Activated effector memory CD4-positive, alpha-beta T cell treated with anti-CD3 and anti-CD28 coated beads, Interleukin-2, amount 50 U/mL, for 16 hours (primary cell): ENCODE data around the gene N4BP2L1.
"Not testable (repeated sequence)": the region's sequence is repeated elsewhere in the genome, so short reads cannot be mapped to it uniquely, and the experiment has no call there.

Experiments used
- DNase-seq: peaks from one replicate; pipeline ENCODE4 v3.0.0-alpha.2; 2020

Gene N4BP2L1

DNA sequence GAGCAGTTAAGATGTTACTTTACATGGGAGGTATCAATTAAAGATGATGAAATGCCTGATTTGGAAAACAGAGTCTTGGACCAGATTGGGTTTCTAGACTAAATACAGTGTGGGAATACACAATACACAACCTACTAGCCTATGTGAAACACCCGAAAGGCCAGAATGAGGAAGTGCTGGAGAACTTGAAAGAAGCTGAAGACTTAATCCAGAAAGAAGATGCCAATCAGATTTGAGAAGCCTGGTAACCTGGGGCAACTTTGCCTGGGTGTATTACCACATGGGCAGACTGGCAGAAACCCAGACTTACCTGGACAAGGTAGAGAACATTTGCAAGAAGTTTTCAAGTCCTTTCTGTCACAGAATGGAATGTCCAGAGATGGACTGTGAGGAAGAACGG, 43.2 kb downstream of the N4BP2L1 start:
- no peak for DNase-seq

- DNase-seq: no peak
These were observed 43.9 kb downstream of the N4BP2L1 start for GRCh38 chr13:32383836-32384618.

GRCh38 chr13:32381539-32381938, 46.4 kb downstream of the N4BP2L1 start:
- DNase-seq: no peak

GRCh38 chr13:32378012-32378411, 49.9 kb downstream of the N4BP2L1 start:
- DNase-seq: no peak

GRCh38 chr13:32376642-32377415, 51.1 kb downstream of the N4BP2L1 start:
- DNase-seq: no peak

DNA sequence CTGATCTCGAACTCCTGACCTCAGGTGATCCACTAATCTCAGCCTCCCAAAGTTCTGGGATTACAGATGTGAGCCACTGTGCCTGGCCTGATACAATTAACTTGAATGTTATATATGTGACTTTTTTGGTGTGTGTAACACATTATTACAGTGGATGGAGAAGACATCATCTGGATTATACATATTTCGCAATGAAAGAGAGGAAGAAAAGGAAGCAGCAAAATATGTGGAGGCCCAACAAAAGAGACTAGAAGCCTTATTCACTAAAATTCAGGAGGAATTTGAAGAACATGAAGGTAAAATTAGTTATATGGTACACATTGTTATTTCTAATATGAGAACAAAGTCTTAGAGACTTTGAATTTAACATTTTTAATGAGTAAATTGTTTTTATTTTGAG, 57.1 kb downstream of the N4BP2L1 start:
- DNase-seq: no peak

GRCh38 chr13:32362574-32362973, 65.4 kb downstream of the N4BP2L1 start:
- DNase-seq: no peak

GRCh38 chr13:32355935-32356334, 72.0 kb downstream of the N4BP2L1 start:
- DNase-seq: not testable (repeated sequence)

- DNase-seq: no peak
These were observed 73.9 kb downstream of the N4BP2L1 start for GRCh38 chr13:32354040-32354439.

GRCh38 chr13:32350839-32351441, 77.0 kb downstream of the N4BP2L1 start:
- DNase-seq: not testable (repeated sequence)
